ENCODE measurements around the gene ZNF101. TPM values are rescaled to one million over a fixed set of nuclear protein-coding genes. Genes with fewer than 3 reads are reported as not detected.

ZNF101 gene
- total and polyA plus RNA-seq, 2 of the 4 experiments (the other 2 are of a cell fraction), result 2.8 to 7.3 TPM

DNA sequence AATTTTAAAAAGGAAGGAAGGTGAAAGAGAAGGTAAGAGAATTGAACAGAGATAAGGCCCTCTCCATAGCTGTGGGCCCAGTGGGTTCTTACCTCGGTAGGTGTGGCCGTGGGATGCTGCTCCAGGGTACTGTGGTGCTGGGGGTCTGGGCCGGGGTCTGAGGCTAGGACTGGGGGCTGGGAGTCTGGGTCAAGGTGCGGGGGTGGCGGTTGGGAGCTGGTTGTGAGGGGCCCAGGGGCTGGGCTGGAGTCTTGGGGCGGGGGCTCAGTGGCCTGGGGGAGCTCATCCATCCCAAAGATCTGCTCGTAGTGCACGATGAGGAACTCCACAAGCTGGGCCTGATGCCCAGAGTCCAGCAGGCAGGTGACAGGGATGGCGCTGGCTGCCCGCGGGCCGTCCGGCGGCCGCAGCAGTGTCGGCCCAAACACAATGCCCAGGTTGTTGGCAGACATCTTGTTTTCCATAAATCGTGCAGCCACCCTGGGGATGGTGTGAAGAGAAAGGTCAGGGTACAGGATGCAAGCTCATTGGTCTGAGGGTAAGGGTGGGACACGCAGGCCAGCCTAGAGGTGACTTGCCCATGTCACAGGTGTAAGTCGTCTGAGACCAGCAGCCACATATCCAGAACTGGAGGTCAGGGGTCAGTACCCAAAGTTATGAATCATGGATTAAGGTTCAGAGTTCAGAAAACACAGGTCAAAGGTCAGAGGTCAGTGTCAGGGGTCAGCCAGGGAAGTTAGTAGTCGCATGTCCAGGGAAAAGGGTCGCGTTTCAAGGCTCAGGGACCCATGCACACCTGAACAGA is 34.7 kb upstream of the ZNF101 start:
- Histone ChIP-seq H3K9ac (ENCODE audit: low read depth, low read length) (no peak overlapping the region), H3K9me1 (ENCODE audit: insufficient read depth, low read length) (no peaks in the 10 kb centered on the region; the same call in 1 of the 2 replicates), H3K23ac (ENCODE audit: low read depth, low read length) (no peak overlapping the region), H3K4ac (ENCODE audit: low read depth, low read length) (no peak overlapping the region), H2AK9ac (replicated peaks; ENCODE audit: low read depth, low read length, poor library complexity) (peak overlapping the region; percentile 16), H3K27me3 (ENCODE audit: control insufficient read depth, insufficient read depth, low read length) (no peaks in the 10 kb centered on the region), H2BK20ac (ENCODE audit: low read depth, low read length) (no peak overlapping the region), H2BK120ac (ENCODE audit: low read depth, low read length) (no peak overlapping the region), H3K9me3 (ENCODE audit: control insufficient read depth, insufficient read depth, low read length) (no peaks in the 10 kb centered on the region), H3K18ac (ENCODE audit: low read depth, low read length) (no peak overlapping the region), H2BK5ac (ENCODE audit: low read depth, low read length, poor library complexity, severe bottlenecking) (no peak overlapping the region), H4K20me1 (ENCODE audit: insufficient read depth, low read length) (no peaks in the 10 kb centered on the region), H2AFZ (replicated peaks; ENCODE audit: low read length, poor library complexity) (no peak overlapping the region), H3K14ac (replicated peaks; ENCODE audit: low read depth, low read length) (no peak overlapping the region), H4K8ac (ENCODE audit: low read depth in 2 of 2, low read length in 2 of 2) (no peak overlapping the region), H3K4me2 (ENCODE audit: low read depth, low read length) (no peak overlapping the region), H3K4me3 (ENCODE audit: insufficient read depth, low read depth, low read length) (no peak overlapping the region), H3K56ac (ENCODE audit: extremely low read depth, insufficient read depth, low read length) (no peak overlapping the region), H4K5ac (ENCODE audit: low read depth, low read length) (no peak overlapping the region), H3K27ac (ENCODE audit: insufficient read depth, low read length) (no peak overlapping the region), H4K91ac (ENCODE audit: insufficient read depth, low read depth, low read length) (no peak overlapping the region), H2AK5ac (ENCODE audit: low read depth, low read length) (no peak overlapping the region), H2BK15ac (ENCODE audit: low read depth, low read length) (no peak overlapping the region), H3K36me3 (ENCODE audit: control insufficient read depth, insufficient read depth, low read length) (peaks cover 54% of the 10 kb centered on the region), H3K4me1 (ENCODE audit: control insufficient read depth, insufficient read depth, low read length) (no peaks in the 10 kb centered on the region), H3K79me1 (ENCODE audit: low read depth in 1 of 2, low read length in 2 of 2) (no peaks in the 10 kb centered on the region)
- dilution Hi-C loops (cut with HindIII; ENCODE audit: low sequenced_read_pairs, unreplicated experiment), result no loop called here
- in situ Hi-C loops (cut with MboI; ENCODE audit: low sequenced_read_pairs), result loop anchor here (25.0 kb wide), 1 partner anchor 247 kb away; no protein-coding TSS in a partner anchor
- DNase-seq (no peak), ATAC-seq (ENCODE audit: low read depth) (no peak)
- intact Hi-C loops (cut with micrococcal nuclease), result no loop called here
- CTCF ChIA-PET, result interaction anchor here (0.8 kb wide), 1 partner anchor 10 kb away, joined by 3 read pairs; no protein-coding TSS in a partner anchor
- WGBS, 2 experiments (ENCODE audit: extremely low coverage in 2 of 2, insufficient read length in 1 of 2), result 98% methylated on average over 9 of the region's 22 CpGs; no CpG with 5 or more reads in 1 of the 2 experiments
- TF ChIP-seq NFE2L2 (IDR thresholded peaks at IDR 0.05; ENCODE audit: low read depth, low read length) (no peak), FOS (IDR thresholded peaks at IDR 0.05; ENCODE audit: low read depth, low read length) (no peak)
- POLR2A ChIA-PET (ENCODE audit: unreplicated experiment), result no interaction called here
- BruUV-seq (replicated peaks), result no TSS peak
